ENCODE measurements around the gene TUBA4A.
"Not testable (repeated sequence)": the region's sequence is repeated elsewhere in the genome, so short reads cannot be mapped to it uniquely, and the experiment has no call there.

TUBA4A gene

GRCh38 chr2:219205981-219206327 is 47.8 kb downstream of the TUBA4A start:
- no peak for TF ChIP-seq CTCF (IDR thresholded peaks at IDR 0.05; ENCODE audit: low read length, missing control alignments)
- peak overlapping the region; percentile 73 for H3K4me3 ChIP-seq (replicated peaks; ENCODE audit: low read depth, low read length)
- no peak for DNase-seq (ENCODE audit: low read depth)

- no peak for TF ChIP-seq CTCF (IDR thresholded peaks at IDR 0.05; ENCODE audit: low read length, missing control alignments)
- DNase-seq (ENCODE audit: low read depth) = no peak
Measured at GRCh38 chr2:219205165-219205538, 48.6 kb downstream of the TUBA4A start.

GRCh38 chr2:219204425-219205164 is 49.1 kb downstream of the TUBA4A start:
- no peak for DNase-seq (ENCODE audit: low read depth)
- TF ChIP-seq CTCF (IDR thresholded peaks at IDR 0.05; ENCODE audit: low read length, missing control alignments) = no peak
- H3K4me3 ChIP-seq (replicated peaks; ENCODE audit: low read depth, low read length) = no peak overlapping the region

More at GRCh38 chr2:219205165-219205538, 48.6 kb downstream of the TUBA4A start:
- H3K4me3 ChIP-seq (replicated peaks; ENCODE audit: low read depth, low read length) = no peak overlapping the region

- not testable (repeated sequence) for H3K4me3 ChIP-seq (replicated peaks; ENCODE audit: low read depth, low read length); DNase-seq (ENCODE audit: low read depth)
Measured at GRCh38 chr2:219201331-219201730, 52.4 kb downstream of the TUBA4A start.

GRCh38 chr2:219200502-219201326 is 53.0 kb downstream of the TUBA4A start:
- not testable (repeated sequence) for H3K4me3 ChIP-seq (replicated peaks; ENCODE audit: low read depth, low read length); DNase-seq (ENCODE audit: low read depth)
